ENCODE results near the gene MFAP2. TPM values are rescaled to one million over a fixed set of nuclear protein-coding genes. Genes with fewer than 3 reads are reported as not detected.

Gene MFAP2
- total RNA-seq, 1 donor from 2014 or later = 0.45 TPM

- no peak for ATAC-seq
- DNase-seq (ENCODE audit: low spot score) = no peak
Observed at GRCh38 chr1:16981269-16981849, 939 bp upstream of the MFAP2 start.

GRCh38 chr1:16979475-16980327, 719 bp downstream of the MFAP2 start:
- no peak for ATAC-seq

GRCh38 chr1:16978567-16979474, 1.6 kb downstream of the MFAP2 start:
- no peak for DNase-seq (ENCODE audit: low spot score)
- ATAC-seq = no peak

More at GRCh38 chr1:16979475-16980327, 719 bp downstream of the MFAP2 start:
- no peak for DNase-seq (ENCODE audit: low spot score)

- DNase-seq (ENCODE audit: low spot score) (no peak), ATAC-seq (no peak)
Observed at GRCh38 chr1:16978139-16978538, 2.3 kb downstream of the MFAP2 start.

- ATAC-seq = no peak
- DNase-seq (ENCODE audit: low spot score) = no peak
Observed at GRCh38 chr1:16977377-16977776, 3.0 kb downstream of the MFAP2 start.

- DNase-seq (ENCODE audit: low spot score) (no peak), ATAC-seq (no peak)
Observed at GRCh38 chr1:16976966-16977365, 3.5 kb downstream of the MFAP2 start.

GRCh38 chr1:16975838-16976237, 4.6 kb downstream of the MFAP2 start:
- no peak for DNase-seq (ENCODE audit: low spot score)
- no peak for ATAC-seq

GRCh38 chr1:16975211-16975610, 5.2 kb downstream of the MFAP2 start:
- no peak for DNase-seq (ENCODE audit: low spot score)

GRCh38 chr1:16973215-16973614, 7.2 kb downstream of the MFAP2 start:
- DNase-seq (ENCODE audit: low spot score) (no peak), ATAC-seq (no peak)

More at GRCh38 chr1:16975211-16975610, 5.2 kb downstream of the MFAP2 start:
- ATAC-seq = no peak

- no peak for DNase-seq (ENCODE audit: low spot score)
- ATAC-seq = no peak
Observed at GRCh38 chr1:16972189-16972895, 8.1 kb downstream of the MFAP2 start.

- no peak for DNase-seq (ENCODE audit: low spot score)
- ATAC-seq = no peak
Observed at GRCh38 chr1:16971341-16972188, 8.9 kb downstream of the MFAP2 start.

- ATAC-seq (no peak), DNase-seq (ENCODE audit: low spot score) (no peak)
Observed at GRCh38 chr1:16970132-16970910, 10.1 kb downstream of the MFAP2 start.

GRCh38 chr1:16969651-16970050, 10.8 kb downstream of the MFAP2 start:
- DNase-seq (ENCODE audit: low spot score) (no peak), ATAC-seq (no peak)

- ATAC-seq (no peak), DNase-seq (ENCODE audit: low spot score) (no peak)
Observed at GRCh38 chr1:16969057-16969611, 11.3 kb downstream of the MFAP2 start.

- ATAC-seq = no peak
Observed at GRCh38 chr1:16968372-16968771, 12.0 kb downstream of the MFAP2 start.

GRCh38 chr1:16967962-16968361, 12.5 kb downstream of the MFAP2 start:
- DNase-seq (ENCODE audit: low spot score) (no peak), ATAC-seq (no peak)

More at GRCh38 chr1:16968372-16968771, 12.0 kb downstream of the MFAP2 start:
- no peak for DNase-seq (ENCODE audit: low spot score)

GRCh38 chr1:16967095-16967575, 13.3 kb downstream of the MFAP2 start:
- ATAC-seq = no peak
- DNase-seq (ENCODE audit: low spot score) = no peak

- no peak for DNase-seq (ENCODE audit: low spot score)
- ATAC-seq = no peak
Observed at GRCh38 chr1:16966282-16966681, 14.1 kb downstream of the MFAP2 start.

All from left lobe of liver (tissue), 2 donors.